Measurements from ENCODE around the gene ZFP36L2. TPM values are rescaled to one million over a fixed set of nuclear protein-coding genes. Genes with fewer than 3 reads are reported as not detected.

The ZFP36L2 gene
- total RNA-seq, 5 donors from 2014 or later (not counting 1 experiment from before 2014, with no cell fraction given): 329 to 974 (median 377) TPM

- DNase-seq (peak in 34 of 35 experiments; percentile 34 to 73 (median 58)), ATAC-seq (replicated peaks in 1 of 4) (peak; percentile 5 to 31 (median 28))
- WGBS (ENCODE audit: insufficient coverage): under 1% methylated on average over 66 of the region's 77 CpGs
- Mint-ChIP-seq H3K27ac (peak overlapping the region; percentile 93 to 96), H3K4me3 (peak overlapping the region; percentile 74 to 90 (median 88)), H3K36me3 (peaks cover 37% of the 10 kb centered on the region), H3K4me1 (peaks cover 25 to 37% (median 25%) of the 10 kb centered on the region in 3 donors), H3K9me3 (no peaks in the 10 kb centered on the region), H3K27me3 (peaks cover 0 to 4% of the 10 kb centered on the region in 2 donors)
- H3K4me3 ChIP-seq (ENCODE audit: control insufficient read depth in 1 of 2, extremely low read depth in 1 of 2, low read length in 1 of 2): peak overlapping the region; percentile 76 to 92
- ChIA-PET POLR2A (interaction anchor here (0.5 to 4.0 kb wide), 26 partner anchors 9 to 1058 kb away, joined by 3 to 32 read pairs (median 5); partner anchors contain the start of genes EML4 (in 1 of the 2) and THADA (in 1 of the 2)), CTCF (interaction anchor here (0.6 to 3.8 kb wide), 17 partner anchors 8 to 368 kb away, joined by 3 to 49 read pairs (median 5); no protein-coding TSS in a partner anchor)
- peaks cover 17 to 24% of the 10 kb centered on the region in 2 experiments for H3K4me1 ChIP-seq (ENCODE audit: control insufficient read depth in 1 of 2, extremely low read depth in 1 of 2, insufficient read depth in 2 of 2, low read length in 2 of 2)
- peaks cover 0 to 45% of the 10 kb centered on the region in 2 donors for H3K36me3 ChIP-seq (ENCODE audit: control insufficient read depth in 2 of 2, extremely low read depth in 1 of 2, insufficient read depth in 1 of 2, low read length in 1 of 2)
- H3K27me3 ChIP-seq (replicated peaks in 1 of 2; ENCODE audit: control insufficient read depth in 2 of 2, extremely low read depth in 1 of 2, insufficient read depth in 2 of 2, low read length in 1 of 2): no peaks in the 10 kb centered on the region
- no peaks in the 10 kb centered on the region for H3K9me3 ChIP-seq
- H3K27ac ChIP-seq (ENCODE audit: low read length): peak overlapping the region; percentile 89
Observed at GRCh38 chr2:43226955-43227829, 786 bp upstream of the ZFP36L2 start.

- peaks cover 44% of the 10 kb centered on the region for H3K36me3 Mint-ChIP-seq
- POLR2A ChIA-PET: interaction anchor here (0.6 to 4.0 kb wide), 23 partner anchors 8 to 1057 kb away, joined by 3 to 32 read pairs (median 5); partner anchors contain the start of genes EML4 (in 1 of the 2) and THADA (in 1 of the 2)
- no peaks in the 10 kb centered on the region for H3K27me3 ChIP-seq (replicated peaks in 1 of 2; ENCODE audit: control insufficient read depth in 2 of 2, extremely low read depth in 1 of 2, insufficient read depth in 2 of 2, low read length in 1 of 2)
- H3K9me3 Mint-ChIP-seq: no peaks in the 10 kb centered on the region
- H3K4me3 Mint-ChIP-seq: peak overlapping the region; percentile 74 to 98 (median 95)
- under 1% methylated on average over 66 of the region's 80 CpGs for WGBS (ENCODE audit: insufficient coverage)
- peak overlapping the region; percentile 87 to 90 for H3K27ac Mint-ChIP-seq
- peaks cover 22 to 35% of the 10 kb centered on the region in 2 experiments for H3K4me1 ChIP-seq (ENCODE audit: control insufficient read depth in 1 of 2, extremely low read depth in 1 of 2, insufficient read depth in 2 of 2, low read length in 2 of 2)
- H3K27me3 Mint-ChIP-seq: peaks cover 0 to 4% of the 10 kb centered on the region in 2 donors
- peaks cover 0 to 51% of the 10 kb centered on the region in 2 donors for H3K36me3 ChIP-seq (ENCODE audit: control insufficient read depth in 2 of 2, extremely low read depth in 1 of 2, insufficient read depth in 1 of 2, low read length in 1 of 2)
- DNase-seq: peak in 32 of 35 experiments; percentile 34 to 76 (median 50)
- H3K27ac ChIP-seq (ENCODE audit: low read length): peak overlapping the region; percentile 88
- H3K4me1 Mint-ChIP-seq: peaks cover 31 to 49% (median 33%) of the 10 kb centered on the region in 3 donors
- CTCF ChIA-PET: interaction anchor here (0.6 to 3.8 kb wide), 12 partner anchors 6 to 367 kb away, joined by 3 to 45 read pairs (median 4); no protein-coding TSS in a partner anchor
- no peaks in the 10 kb centered on the region for H3K9me3 ChIP-seq
- peak overlapping the region; percentile 86 to 98 for H3K4me3 ChIP-seq (ENCODE audit: control insufficient read depth in 1 of 2, extremely low read depth in 1 of 2, low read length in 1 of 2)
- ATAC-seq (replicated peaks in 1 of 4): peak; percentile 2 to 7 (median 4)
Observed at GRCh38 chr2:43225788-43226557, 433 bp downstream of the ZFP36L2 start.

GRCh38 chr2:43225093-43225787 is 1.2 kb downstream of the ZFP36L2 start:
- H3K36me3 Mint-ChIP-seq: peaks cover 41% of the 10 kb centered on the region
- under 1% methylated on average over 68 of the region's 74 CpGs for WGBS (ENCODE audit: insufficient coverage)
- peaks cover 37 to 56% (median 39%) of the 10 kb centered on the region in 3 donors for H3K4me1 Mint-ChIP-seq

GRCh38 chr2:43224571-43225092 is 1.8 kb downstream of the ZFP36L2 start:
- DNase-seq: peak in 28 of 35 experiments; percentile 15 to 70 (median 38)
- CTCF ChIA-PET: interaction anchor here (0.6 to 1.5 kb wide), 5 partner anchors 83 to 96 kb away, joined by 3 to 5 read pairs (median 4); no protein-coding TSS in a partner anchor
- Mint-ChIP-seq H3K36me3 (peaks cover 40% of the 10 kb centered on the region), H3K4me3 (peak overlapping the region; percentile 74 to 98 (median 95)), H3K4me1 (peaks cover 39 to 60% (median 43%) of the 10 kb centered on the region in 3 donors), H3K27me3 (peaks cover 0 to 4% of the 10 kb centered on the region in 2 donors), H3K9me3 (no peaks in the 10 kb centered on the region), H3K27ac (peak overlapping the region in 1 of 2 donors; percentile 99)
- no peaks in the 10 kb centered on the region for H3K27me3 ChIP-seq (replicated peaks in 1 of 2; ENCODE audit: control insufficient read depth in 2 of 2, extremely low read depth in 1 of 2, insufficient read depth in 2 of 2, low read length in 1 of 2)
- POLR2A ChIA-PET: interaction anchor here (0.5 to 2.4 kb wide), 8 partner anchors 50 to 380 kb away, joined by 3 to 13 read pairs (median 6); no protein-coding TSS in a partner anchor
- no peak overlapping the region for H3K27ac ChIP-seq (ENCODE audit: low read length)
- no peaks in the 10 kb centered on the region for H3K9me3 ChIP-seq
- peak overlapping the region; percentile 86 to 98 for H3K4me3 ChIP-seq (ENCODE audit: control insufficient read depth in 1 of 2, extremely low read depth in 1 of 2, low read length in 1 of 2)
- WGBS (ENCODE audit: insufficient coverage): under 1% methylated on average over 62 of the region's 74 CpGs
- H3K4me1 ChIP-seq (ENCODE audit: control insufficient read depth in 1 of 2, extremely low read depth in 1 of 2, insufficient read depth in 2 of 2, low read length in 2 of 2): peaks cover 29 to 42% of the 10 kb centered on the region in 2 experiments
- peaks cover 0 to 41% of the 10 kb centered on the region in 2 donors for H3K36me3 ChIP-seq (ENCODE audit: control insufficient read depth in 2 of 2, extremely low read depth in 1 of 2, insufficient read depth in 1 of 2, low read length in 1 of 2)
- ATAC-seq (replicated peaks in 1 of 4): no peak

More at GRCh38 chr2:43225093-43225787, 1.2 kb downstream of the ZFP36L2 start:
- ATAC-seq (replicated peaks in 1 of 4) (peak in 1 of 4 experiments; percentile 0), DNase-seq (peak; percentile 43 to 76 (median 64))
- Mint-ChIP-seq H3K27ac (peak overlapping the region; percentile 87 to 92), H3K27me3 (peaks cover 0 to 4% of the 10 kb centered on the region in 2 donors), H3K9me3 (no peaks in the 10 kb centered on the region), H3K4me3 (peak overlapping the region; percentile 74 to 98 (median 95))
- Histone ChIP-seq H3K4me1 (ENCODE audit: control insufficient read depth in 1 of 2, extremely low read depth in 1 of 2, insufficient read depth in 2 of 2, low read length in 2 of 2) (peaks cover 27 to 40% of the 10 kb centered on the region in 2 experiments), H3K9me3 (no peaks in the 10 kb centered on the region), H3K27me3 (replicated peaks in 1 of 2; ENCODE audit: control insufficient read depth in 2 of 2, extremely low read depth in 1 of 2, insufficient read depth in 2 of 2, low read length in 1 of 2) (no peaks in the 10 kb centered on the region), H3K4me3 (ENCODE audit: control insufficient read depth in 1 of 2, extremely low read depth in 1 of 2, low read length in 1 of 2) (peak overlapping the region; percentile 86 to 98), H3K27ac (ENCODE audit: low read length) (peak overlapping the region; percentile 88), H3K36me3 (ENCODE audit: control insufficient read depth in 2 of 2, extremely low read depth in 1 of 2, insufficient read depth in 1 of 2, low read length in 1 of 2) (peaks cover 0 to 44% of the 10 kb centered on the region in 2 donors)
- ChIA-PET POLR2A (interaction anchor here (0.6 to 2.4 kb wide), 8 partner anchors 51 to 159 kb away, joined by 3 to 13 read pairs (median 6); no protein-coding TSS in a partner anchor), CTCF (interaction anchor here (0.8 to 1.5 kb wide), 4 partner anchors 92 to 97 kb away, joined by 3 to 5 read pairs (median 4); no protein-coding TSS in a partner anchor)

- 0% methylated on average over 31 of the region's 41 CpGs for WGBS (ENCODE audit: insufficient coverage)
- Histone ChIP-seq H3K27me3 (replicated peaks in 1 of 2; ENCODE audit: control insufficient read depth in 2 of 2, extremely low read depth in 1 of 2, insufficient read depth in 2 of 2, low read length in 1 of 2) (no peaks in the 10 kb centered on the region), H3K4me1 (ENCODE audit: control insufficient read depth in 1 of 2, extremely low read depth in 1 of 2, insufficient read depth in 2 of 2, low read length in 2 of 2) (peaks cover 29 to 42% of the 10 kb centered on the region in 2 experiments), H3K27ac (ENCODE audit: low read length) (peak overlapping the region; percentile 94), H3K9me3 (no peaks in the 10 kb centered on the region), H3K36me3 (ENCODE audit: control insufficient read depth in 2 of 2, extremely low read depth in 1 of 2, insufficient read depth in 1 of 2, low read length in 1 of 2) (peaks cover 0 to 41% of the 10 kb centered on the region in 2 donors), H3K4me3 (ENCODE audit: control insufficient read depth in 1 of 2, extremely low read depth in 1 of 2, low read length in 1 of 2) (peak overlapping the region; percentile 86 to 98)
- Mint-ChIP-seq H3K27ac (peak overlapping the region; percentile 97 to 99), H3K36me3 (peaks cover 37% of the 10 kb centered on the region), H3K4me3 (peak overlapping the region; percentile 74 to 98 (median 95)), H3K4me1 (peaks cover 39 to 60% (median 42%) of the 10 kb centered on the region in 3 donors), H3K9me3 (no peaks in the 10 kb centered on the region), H3K27me3 (peaks cover 0 to 3% of the 10 kb centered on the region in 2 donors)
- ATAC-seq (replicated peaks in 1 of 4): no peak
- ChIA-PET POLR2A (interaction anchor here (0.5 to 2.4 kb wide), 8 partner anchors 33 to 380 kb away, joined by 3 to 13 read pairs (median 6); no protein-coding TSS in a partner anchor), CTCF (interaction anchor here in 1 of 2 donors (0.6 to 1.5 kb wide), 5 partner anchors 56 to 96 kb away, joined by 3 to 5 read pairs (median 4); no protein-coding TSS in a partner anchor)
- DNase-seq: peak; percentile 59 to 83 (median 71)
Observed at GRCh38 chr2:43224131-43224570, 2.3 kb downstream of the ZFP36L2 start.
